Cardiac ventricle fibroblast (primary cell): Measurements from ENCODE around the gene UBA1. TPM values are rescaled to one million over a fixed set of nuclear protein-coding genes. Genes with fewer than 3 reads are reported as not detected.

Source experiments
- total RNA-seq: library from RNA; depleted of rRNA; stranded (reverse); fragments of >200 nt; gene quantifications from 2 replicates; pipeline ENCODE4 v1.2.3, GENCODE V29; 2015

Gene UBA1
- 123 and 127 TPM in 2 replicates for total RNA-seq

DNA sequence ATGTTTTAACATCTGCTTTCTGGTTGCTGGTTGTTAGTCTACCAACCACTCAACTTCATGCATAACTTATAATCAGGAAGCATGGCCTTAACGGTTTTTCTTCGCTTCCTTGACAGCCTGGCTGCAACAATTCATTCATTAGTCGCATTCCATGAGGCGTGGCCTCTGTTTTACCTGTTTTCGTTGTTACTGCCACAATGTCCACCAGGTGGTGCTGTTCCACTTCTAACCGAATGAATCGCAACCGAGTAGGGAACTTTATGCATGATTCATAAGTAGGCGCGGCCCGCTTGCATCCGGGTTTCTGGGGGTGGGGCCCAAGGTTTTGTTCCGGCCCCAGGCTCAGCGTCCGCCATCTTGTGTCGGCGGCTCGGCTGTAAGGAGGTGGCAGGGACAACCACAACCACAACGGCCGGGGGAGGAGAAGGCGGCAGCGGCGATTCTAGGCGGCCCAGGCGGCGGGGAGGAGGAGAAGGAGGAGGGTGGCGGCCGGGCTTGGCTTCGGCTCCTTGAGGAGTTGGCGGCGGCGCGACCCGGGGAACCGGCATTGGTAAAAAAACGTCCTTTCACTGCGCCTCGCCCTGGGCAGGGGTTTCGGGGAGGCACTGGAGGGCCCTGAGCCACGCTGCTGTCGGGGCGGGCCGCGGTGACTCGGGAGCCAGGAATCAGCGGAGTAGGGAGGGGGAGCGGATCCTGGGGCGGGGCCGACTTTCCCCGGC, at the start of gene UBA1:
Gene UBA1 (plus strand): TSS at position 355 of the 719 bp plus-strand sequence. CDS start 4,974 bp downstream, outside the sequence.

DNA sequence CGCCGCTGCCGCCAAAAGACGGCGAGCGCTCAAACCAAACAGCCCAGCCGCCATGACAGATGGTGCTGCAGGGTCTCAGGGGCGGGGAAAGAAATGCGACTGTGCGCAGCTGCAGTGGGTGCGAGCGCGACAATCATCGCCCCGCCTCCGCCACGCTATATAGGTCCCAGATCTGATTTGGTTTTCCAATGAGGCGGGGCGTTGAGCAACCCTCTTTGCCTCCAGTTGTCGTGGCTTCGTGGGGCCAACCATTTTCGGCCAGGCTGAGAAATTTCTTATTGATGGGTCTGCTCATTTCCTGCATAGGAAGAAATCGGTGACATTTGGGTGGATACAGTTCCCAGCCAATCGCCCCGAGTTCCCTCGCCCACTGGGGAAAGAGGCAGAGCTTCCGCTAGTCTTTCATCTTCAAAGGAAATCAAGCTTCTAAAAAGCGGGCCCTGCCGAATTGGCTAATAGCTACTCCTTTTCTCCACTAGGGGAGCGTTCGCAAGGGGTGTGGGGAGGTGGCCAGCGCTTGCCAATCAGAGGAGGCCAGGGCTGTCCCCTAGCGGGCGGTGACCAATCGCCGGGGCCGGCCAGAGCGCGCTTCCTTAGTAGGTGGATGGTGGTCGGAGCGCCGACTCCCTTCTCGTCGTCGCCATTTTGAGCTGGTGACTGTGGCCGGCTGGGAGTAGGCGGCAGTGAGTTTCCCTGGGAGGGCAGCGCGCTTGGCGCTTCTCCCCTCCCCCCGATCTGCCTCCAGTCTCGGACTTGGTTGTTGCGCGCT, 48.8 kb upstream of the UBA1 start, which contains the start of the genes NDUFB11 and RBM10:
Gene NDUFB11 (minus strand): TSS at position 77 of the 769 bp plus-strand sequence. CDS start 23 bp downstream, at position 54.
Gene RBM10 (plus strand): TSS at position 596 of the 769 bp plus-strand sequence. CDS start 2,261 bp downstream, outside the sequence.

DNA sequence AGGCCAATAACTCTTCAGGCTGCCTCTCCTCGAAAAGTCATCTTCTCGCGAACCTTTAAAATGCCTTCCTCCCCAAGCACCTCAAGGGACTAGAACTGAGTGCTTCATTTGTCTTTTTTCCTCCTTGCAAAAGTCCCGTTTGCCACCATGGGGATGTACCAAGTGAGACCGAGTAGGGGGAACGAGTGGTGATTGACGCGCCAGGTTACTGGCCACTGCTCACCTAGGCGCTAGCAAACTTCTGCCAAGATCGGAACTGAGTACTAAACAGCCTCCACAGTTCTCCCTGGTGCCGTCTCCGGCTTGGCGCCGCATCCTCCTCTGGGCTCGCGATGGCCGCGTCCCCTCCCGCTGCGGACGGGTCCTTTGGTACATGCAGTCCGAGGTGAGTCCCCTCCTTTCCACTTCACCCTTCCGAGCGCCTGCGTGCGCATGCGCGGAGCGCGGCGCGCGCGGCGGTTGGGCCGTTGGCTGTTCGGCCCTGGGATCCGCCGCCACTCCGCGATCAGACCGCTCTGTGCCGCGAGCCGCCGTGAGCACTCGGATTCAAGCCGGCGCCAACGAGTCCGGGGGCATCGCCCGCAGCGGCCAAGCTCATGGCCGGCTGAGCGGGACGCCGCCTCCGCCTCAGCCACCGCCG, 24.8 kb downstream of the UBA1 start, which contains the start of gene CDK16:
Gene CDK16 (plus strand): TSS at position 402 of the 640 bp plus-strand sequence. CDS start 4,877 bp downstream, outside the sequence.

GRCh38 chrX:47232803-47233332, 39.2 kb downstream of the UBA1 start, which contains the start of gene USP11:
Gene USP11, plus strand, starts transcription at chrX:47233009. Its CDS starts 35 bp downstream, at chrX:47233044.

Other genes starting within 250 kb of the UBA1 start
- gene RGN, start 115.4 kb upstream of the UBA1 start, total RNA-seq = 0.12 and 0.15 TPM in 2 replicates
- gene NDUFB11, start 49.1 kb upstream of the UBA1 start, total RNA-seq = 44.9 and 57.3 TPM in 2 replicates
- 21.5 and 27.3 TPM in 2 replicates for gene RBM10, start 48.6 kb upstream of the UBA1 start, total RNA-seq
- gene CDK16, start 24.9 kb downstream of the UBA1 start, total RNA-seq = 56.9 and 75.4 TPM in 2 replicates
- 25.4 and 31.3 TPM in 2 replicates for gene USP11, start 39.2 kb downstream of the UBA1 start, total RNA-seq
- gene ZNF157, start 176.7 kb downstream of the UBA1 start, total RNA-seq = 0.12 TPM in 1 of 2 replicates, not detected in the other